Tongue (tissue), 2 donors: Measurements from ENCODE around the gene GRIP1. TPM values are rescaled to one million over a fixed set of nuclear protein-coding genes. Genes with fewer than 3 reads are reported as not detected.
"Not testable (repeated sequence)": the region's sequence is repeated elsewhere in the genome, so short reads cannot be mapped to it uniquely, and the experiment has no call there.

Experiments
- DNase-seq: peaks from one replicate; pipeline ENCODE4 v3.0.0-alpha.2; 2015
- total RNA-seq: library from RNA; depleted of rRNA; stranded (reverse); fragments of >200 nt; gene quantifications from one replicate; pipeline ENCODE4 v1.2.3, GENCODE V29; 2014

Gene GRIP1
- total RNA-seq, 1 donor from 2014 or later: 5.4 TPM

- no peak for DNase-seq
Measured at GRCh38 chr12:66531766-66532165, 147.1 kb downstream of the GRIP1 start.

- DNase-seq: no peak
Measured at GRCh38 chr12:66529934-66530333, 148.9 kb downstream of the GRIP1 start.

DNA sequence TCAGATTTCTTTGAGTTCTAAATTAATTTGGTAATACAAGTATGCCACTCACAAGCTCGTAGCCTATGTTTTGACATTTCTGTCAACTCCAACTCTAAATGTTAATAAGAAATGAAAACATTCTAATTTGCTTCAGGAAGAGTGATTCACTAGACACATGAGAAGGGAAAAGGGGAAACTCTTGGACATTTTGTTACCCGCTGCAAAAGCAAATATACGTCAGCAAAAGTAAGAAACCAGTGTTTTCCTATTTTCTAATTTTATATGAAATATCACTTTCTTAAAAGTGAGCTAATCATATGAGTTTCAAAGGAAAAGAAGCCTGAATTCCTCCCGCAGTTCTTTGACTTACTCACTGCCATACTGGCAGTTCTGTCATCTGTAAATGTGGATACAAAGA lies 162.3 kb downstream of the GRIP1 start:
- no peak for DNase-seq

- DNase-seq: no peak
Measured at GRCh38 chr12:66516133-66516532, 162.7 kb downstream of the GRIP1 start.

GRCh38 chr12:66514581-66514980 lies 164.3 kb downstream of the GRIP1 start:
- DNase-seq: no peak

GRCh38 chr12:66508025-66508424 lies 170.9 kb downstream of the GRIP1 start:
- DNase-seq: no peak

- no peak for DNase-seq
Measured at GRCh38 chr12:66503746-66504145, 175.1 kb downstream of the GRIP1 start.

GRCh38 chr12:66502911-66503310 lies 176.0 kb downstream of the GRIP1 start:
- DNase-seq: no peak

GRCh38 chr12:66500841-66501240 lies 178.0 kb downstream of the GRIP1 start:
- DNase-seq: no peak

- DNase-seq: no peak
Measured at GRCh38 chr12:66500091-66500490, 178.8 kb downstream of the GRIP1 start.

GRCh38 chr12:66499000-66499399 lies 179.9 kb downstream of the GRIP1 start:
- DNase-seq: no peak

DNA sequence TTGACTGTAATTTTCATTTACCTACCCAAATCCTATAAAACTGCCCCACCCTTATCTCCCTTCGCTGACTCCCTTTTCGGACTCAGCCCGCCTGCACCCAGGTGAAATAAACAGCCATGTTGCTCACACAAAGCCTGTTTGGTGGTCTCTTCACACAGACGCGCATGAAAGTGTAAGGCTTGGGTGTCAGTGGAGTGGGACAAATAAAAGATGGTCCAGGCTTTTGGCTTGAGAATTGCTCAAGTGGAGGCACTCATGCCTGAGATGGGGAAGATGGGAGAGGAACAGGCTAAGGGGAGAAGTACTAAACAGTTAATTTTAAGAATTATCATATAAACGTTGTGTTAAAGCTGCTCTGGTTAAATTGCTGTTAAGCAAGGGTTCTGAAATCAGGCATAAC lies 180.8 kb downstream of the GRIP1 start:
- not testable (repeated sequence) for DNase-seq

GRCh38 chr12:66497008-66497897 lies 181.6 kb downstream of the GRIP1 start:
- DNase-seq: no peak

DNA sequence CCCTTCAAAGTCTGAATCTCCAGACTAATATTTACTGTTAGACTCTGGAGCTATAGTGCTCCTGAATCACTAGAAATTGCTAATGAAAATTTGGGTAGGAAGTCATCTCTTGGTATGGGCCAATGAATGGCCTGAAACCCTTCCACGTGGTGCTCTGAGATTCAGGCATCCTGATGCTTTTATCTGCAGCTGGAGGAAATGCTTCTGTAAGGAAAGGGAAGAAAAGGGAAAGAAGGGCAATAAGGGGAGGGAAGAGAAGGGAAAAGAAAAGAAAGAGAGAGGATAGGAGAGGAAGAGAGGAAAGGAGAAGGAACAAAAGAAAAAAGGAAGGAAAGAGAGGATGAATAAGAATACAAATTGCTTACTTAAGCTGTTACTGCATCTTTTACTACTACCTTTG lies 182.3 kb downstream of the GRIP1 start:
- DNase-seq: no peak

DNA sequence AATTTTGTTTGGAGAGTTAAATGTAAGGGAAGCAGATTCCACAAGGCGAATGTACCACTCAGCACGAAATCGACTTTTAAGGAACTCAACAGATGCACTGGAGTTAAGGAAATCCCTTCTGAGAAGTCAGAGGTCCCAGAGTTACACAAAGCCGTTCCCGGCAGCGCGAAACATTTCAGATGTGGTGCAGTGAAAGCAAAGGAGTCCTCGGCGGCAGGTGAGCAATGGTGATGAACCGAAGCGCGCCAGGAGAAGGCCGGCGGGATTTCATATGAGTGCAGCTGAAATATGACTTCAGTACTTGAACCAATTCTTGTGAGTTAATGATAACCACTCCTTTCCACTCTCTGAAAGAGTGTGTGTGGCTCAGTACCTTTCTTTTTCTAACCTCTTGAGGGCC lies 183.2 kb downstream of the GRIP1 start:
- DNase-seq: peak; percentile 1

DNA sequence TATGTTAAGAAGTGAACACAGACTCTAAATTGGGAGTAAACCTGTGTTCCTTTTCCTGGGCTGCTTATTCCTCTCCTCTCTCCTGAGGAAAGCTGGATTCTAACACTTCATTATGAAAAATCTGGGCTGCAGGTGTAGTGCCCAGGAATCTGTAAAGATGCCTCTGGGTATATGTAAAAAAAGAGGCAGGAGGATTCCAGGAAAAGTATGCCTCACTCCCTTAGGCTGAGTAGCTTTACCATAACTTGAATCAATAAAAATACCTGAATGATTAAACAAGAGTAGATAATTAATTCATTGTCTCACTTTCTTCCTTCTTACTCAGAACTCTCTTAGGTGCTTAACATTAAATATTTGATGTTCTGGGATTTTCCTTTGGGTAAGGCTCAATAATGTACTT lies 185.1 kb downstream of the GRIP1 start:
- DNase-seq: no peak

- peak; percentile 20 for DNase-seq
Measured at GRCh38 chr12:66491853-66492252, 187.0 kb downstream of the GRIP1 start.

GRCh38 chr12:66482351-66483203 lies 196.3 kb downstream of the GRIP1 start:
- DNase-seq: no peak

GRCh38 chr12:66467932-66468331 lies 210.9 kb downstream of the GRIP1 start:
- DNase-seq: no peak

GRCh38 chr12:66461331-66461730 lies 217.5 kb downstream of the GRIP1 start:
- DNase-seq: no peak

- no peak for DNase-seq
Measured at GRCh38 chr12:66459944-66460482, 218.9 kb downstream of the GRIP1 start.

DNA sequence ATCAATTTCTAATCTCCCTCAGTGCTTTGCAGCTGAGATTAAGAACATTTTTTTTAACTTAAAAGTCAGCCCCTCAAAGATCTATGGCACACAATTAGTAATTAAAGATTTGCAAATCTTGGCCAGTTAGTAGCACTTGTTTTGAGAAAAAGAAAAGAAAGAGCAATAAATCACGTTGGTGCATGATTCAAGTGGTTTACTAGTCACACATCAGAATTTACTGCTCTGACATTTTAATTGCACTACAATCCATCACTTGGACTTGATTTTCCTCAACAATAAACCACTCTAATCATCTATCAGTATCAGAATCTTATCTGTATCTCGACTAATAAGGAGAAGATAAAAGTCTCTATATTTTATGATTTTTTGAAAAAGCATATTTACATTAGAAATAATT lies 222.3 kb downstream of the GRIP1 start:
- DNase-seq: no peak

DNA sequence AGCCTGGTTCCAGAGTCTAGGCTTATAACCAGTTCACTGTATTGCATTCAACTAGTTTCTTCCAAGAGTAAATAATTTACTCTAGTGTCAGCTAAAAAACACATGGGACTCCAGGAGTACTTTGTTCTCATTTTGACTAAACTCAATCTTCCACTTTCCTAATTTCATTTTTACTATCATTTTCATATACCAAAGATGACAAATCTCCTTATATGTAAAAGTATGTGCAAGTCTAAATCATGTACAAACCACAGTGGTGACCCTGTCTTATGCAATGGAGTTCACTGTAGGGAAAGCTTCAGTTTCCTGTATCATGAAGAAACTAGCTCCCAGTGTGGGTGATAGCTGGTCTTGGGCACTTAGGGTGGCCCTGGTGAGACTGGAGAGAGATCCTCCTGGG lies 225.0 kb downstream of the GRIP1 start:
- DNase-seq: no peak
